Measurements from ENCODE around the gene TP53INP2.

TP53INP2 gene

DNA sequence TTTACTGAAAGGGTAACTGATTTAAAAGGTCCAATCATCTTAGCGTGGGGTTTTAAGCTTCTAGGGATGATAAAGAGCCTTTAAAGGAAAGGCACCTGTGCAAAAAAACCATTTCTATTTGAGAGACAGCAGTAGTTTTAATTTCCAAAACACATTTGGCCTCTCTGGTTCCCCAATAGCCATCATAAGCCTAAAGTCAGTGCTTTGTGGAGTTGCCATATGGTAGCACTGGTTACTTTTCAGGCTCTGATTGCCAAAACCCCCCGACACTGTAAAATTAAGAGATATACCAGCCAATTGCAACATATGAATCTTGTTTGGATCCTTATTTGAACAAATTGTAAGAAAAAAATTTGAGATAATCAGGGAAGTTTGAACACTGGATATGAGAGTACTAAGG lies 44.6 kb downstream of the TP53INP2 start:
- H3K4me3 ChIP-seq (replicated peaks; ENCODE audit: low read depth, low read length), result no peak overlapping the region
- TF ChIP-seq, protein P1, sequence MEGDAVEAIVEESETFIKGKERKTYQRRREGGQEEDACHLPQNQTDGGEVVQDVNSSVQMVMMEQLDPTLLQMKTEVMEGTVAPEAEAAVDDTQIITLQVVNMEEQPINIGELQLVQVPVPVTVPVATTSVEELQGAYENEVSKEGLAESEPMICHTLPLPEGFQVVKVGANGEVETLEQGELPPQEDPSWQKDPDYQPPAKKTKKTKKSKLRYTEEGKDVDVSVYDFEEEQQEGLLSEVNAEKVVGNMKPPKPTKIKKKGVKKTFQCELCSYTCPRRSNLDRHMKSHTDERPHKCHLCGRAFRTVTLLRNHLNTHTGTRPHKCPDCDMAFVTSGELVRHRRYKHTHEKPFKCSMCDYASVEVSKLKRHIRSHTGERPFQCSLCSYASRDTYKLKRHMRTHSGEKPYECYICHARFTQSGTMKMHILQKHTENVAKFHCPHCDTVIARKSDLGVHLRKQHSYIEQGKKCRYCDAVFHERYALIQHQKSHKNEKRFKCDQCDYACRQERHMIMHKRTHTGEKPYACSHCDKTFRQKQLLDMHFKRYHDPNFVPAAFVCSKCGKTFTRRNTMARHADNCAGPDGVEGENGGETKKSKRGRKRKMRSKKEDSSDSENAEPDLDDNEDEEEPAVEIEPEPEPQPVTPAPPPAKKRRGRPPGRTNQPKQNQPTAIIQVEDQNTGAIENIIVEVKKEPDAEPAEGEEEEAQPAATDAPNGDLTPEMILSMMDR (IDR thresholded peaks at IDR 0.05; ENCODE audit: low read depth, low read length, missing control alignments), result no peak
- no peak for DNase-seq (ENCODE audit: extremely low read depth, low read depth)

DNA sequence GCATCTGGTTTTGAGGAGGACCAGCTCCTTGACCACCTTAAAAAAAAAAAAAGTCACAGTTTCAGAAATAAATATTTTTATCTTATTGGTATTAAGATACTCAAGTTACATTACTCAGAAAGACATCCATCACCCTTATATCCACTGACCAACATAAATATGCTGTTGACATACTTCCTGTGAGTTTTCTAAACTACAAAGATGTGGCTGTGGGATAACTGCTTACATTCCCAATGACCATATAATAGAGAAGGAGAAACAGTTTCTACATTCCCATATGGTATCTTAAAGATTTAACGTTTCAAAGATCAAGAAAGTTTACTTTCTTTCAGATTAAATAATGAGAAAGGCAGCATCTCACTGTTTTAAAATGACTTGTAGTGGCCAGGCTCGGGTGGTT lies 46.3 kb downstream of the TP53INP2 start:
- no peak for DNase-seq (ENCODE audit: extremely low read depth, low read depth)

DNA sequence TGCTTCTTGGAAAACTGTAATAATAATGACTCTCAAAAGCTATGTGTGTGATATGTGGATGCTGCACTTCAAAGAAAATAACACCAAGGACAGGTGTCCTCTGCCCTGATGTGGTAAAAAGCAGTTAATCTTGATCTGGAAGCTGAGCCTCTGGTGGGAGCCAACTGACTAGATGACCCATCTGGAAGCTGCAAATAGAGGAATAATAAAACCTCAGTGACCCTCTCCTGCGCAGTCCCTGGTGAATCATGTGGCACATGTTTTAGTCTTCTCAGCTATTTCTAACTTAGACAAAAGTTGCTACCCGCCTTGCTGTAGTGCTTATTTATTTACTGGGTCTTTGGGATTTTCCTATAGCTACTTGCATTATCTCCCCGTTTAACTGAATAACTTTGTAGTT lies 47.3 kb downstream of the TP53INP2 start:
- TF ChIP-seq, protein P1 (IDR thresholded peaks at IDR 0.05; ENCODE audit: low read depth, low read length, missing control alignments), result no peak
- no peak overlapping the region for H3K4me3 ChIP-seq (replicated peaks; ENCODE audit: low read depth, low read length)

More for the DNA sequence above, 46.3 kb downstream of the TP53INP2 start:
- TF ChIP-seq, protein P1 (IDR thresholded peaks at IDR 0.05; ENCODE audit: low read depth, low read length, missing control alignments), result no peak
- no peak overlapping the region for H3K4me3 ChIP-seq (replicated peaks; ENCODE audit: low read depth, low read length)

DNA sequence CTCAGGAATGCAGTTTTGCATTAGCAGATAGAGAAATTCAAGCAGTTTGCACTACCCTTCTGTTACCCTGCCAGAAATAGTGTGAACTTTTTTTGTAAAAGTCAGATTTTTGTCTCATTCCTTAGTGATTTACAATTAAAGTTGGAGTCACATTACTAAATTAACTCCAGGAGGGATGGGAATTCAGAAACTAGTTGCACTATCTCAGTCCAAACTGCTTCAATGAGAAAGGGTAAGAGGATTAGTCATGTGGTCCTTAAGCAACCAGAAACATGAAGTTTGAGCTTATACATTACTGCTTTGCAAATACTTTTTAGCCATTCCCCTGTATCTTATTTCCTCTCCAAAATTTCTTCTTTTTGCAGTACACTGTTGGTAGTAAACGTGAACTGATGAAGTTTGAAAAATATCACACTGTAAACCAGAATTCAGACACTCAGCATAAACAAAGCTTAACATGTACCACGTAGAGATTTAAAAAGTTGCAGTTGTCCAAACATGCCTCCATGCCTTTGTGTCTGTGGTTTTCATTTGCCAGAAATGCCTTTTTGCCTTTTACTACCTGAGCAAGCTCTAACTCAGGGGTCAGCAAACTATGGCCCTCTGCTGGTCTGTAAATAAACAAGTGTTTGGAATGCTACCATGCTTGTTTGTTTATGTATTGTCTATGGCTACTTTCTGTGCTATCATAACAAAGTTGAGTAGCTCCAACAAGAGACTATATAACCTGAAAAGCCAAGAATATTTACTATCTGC lies 49.7 kb downstream of the TP53INP2 start:
- no peak for DNase-seq (ENCODE audit: extremely low read depth, low read depth)
- H3K4me3 ChIP-seq (replicated peaks; ENCODE audit: low read depth, low read length), result no peak overlapping the region
- TF ChIP-seq, protein P1 (IDR thresholded peaks at IDR 0.05; ENCODE audit: low read depth, low read length, missing control alignments), result no peak

More for the DNA sequence above, 47.3 kb downstream of the TP53INP2 start:
- no peak for DNase-seq (ENCODE audit: extremely low read depth, low read depth)

DNA sequence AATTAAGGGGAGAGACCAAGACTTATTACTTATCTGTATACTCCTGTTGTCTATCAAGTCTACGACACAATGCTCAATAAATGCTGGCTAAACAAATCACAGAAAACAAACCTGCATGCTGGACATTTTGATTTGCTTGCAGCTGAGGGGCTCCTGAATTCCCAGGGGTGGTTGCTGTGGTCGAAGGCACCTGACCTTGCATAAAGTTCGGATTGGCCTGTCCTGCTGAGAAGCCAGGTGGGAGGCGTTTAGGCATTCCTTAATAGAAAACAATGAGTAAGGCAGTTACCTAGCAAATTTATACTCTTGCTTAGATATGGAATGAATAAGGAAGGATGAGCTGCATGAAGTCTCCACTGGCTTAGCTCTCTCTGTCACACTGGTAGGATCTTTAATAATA lies 50.5 kb downstream of the TP53INP2 start:
- DNase-seq (ENCODE audit: extremely low read depth, low read depth), result no peak
- TF ChIP-seq, protein P1 (IDR thresholded peaks at IDR 0.05; ENCODE audit: low read depth, low read length, missing control alignments), result no peak
- no peak overlapping the region for H3K4me3 ChIP-seq (replicated peaks; ENCODE audit: low read depth, low read length)

DNA sequence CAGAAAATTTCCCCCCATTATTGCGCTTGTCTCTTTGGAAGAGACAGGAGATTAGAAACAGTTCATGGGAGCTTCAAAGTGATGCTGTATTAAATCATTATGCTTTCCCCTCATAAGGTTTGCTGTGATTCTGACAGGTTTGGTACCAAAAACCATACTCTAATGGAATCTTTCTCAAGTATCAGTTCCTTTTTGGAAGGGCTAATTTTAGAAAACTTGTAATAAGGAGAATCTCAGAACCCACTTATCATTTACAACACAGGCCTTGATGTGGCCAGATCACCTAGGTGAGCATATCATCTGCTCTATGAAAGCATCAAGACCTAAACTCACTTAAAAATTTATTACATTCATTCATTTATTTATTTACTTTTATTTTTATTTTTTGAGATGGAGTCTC lies 51.2 kb downstream of the TP53INP2 start:
- no peak for DNase-seq (ENCODE audit: extremely low read depth, low read depth)
- no peak overlapping the region for H3K4me3 ChIP-seq (replicated peaks; ENCODE audit: low read depth, low read length)
- TF ChIP-seq, protein P1 (IDR thresholded peaks at IDR 0.05; ENCODE audit: low read depth, low read length, missing control alignments), result no peak

Measured in HFF-Myc (cell line).